Peyer's patch (tissue), 4 donors: ENCODE measurements around the gene ATP2C1. TPM values are rescaled to one million over a fixed set of nuclear protein-coding genes. Genes with fewer than 3 reads are reported as not detected.

ENCODE experiments used
- DNase-seq, 3 donors: peaks; one replicate each; pipeline ENCODE4 v3.0.0-alpha.2; 2017 to 2019
- H3K27ac ChIP-seq, 4 donors: fragments of 200-600 bp; sonication (generic); one replicate each; pipeline ENCODE4 v1.5.1; 2016 to 2019
- H3K27me3 ChIP-seq, 2 donors: fragments of 200-600 bp; sonication (generic); one replicate each; pipeline ENCODE4 v1.5.1; 2019
- H3K36me3 ChIP-seq, 3 donors: fragments of 200-600 bp; sonication (generic); one replicate each; pipeline ENCODE4 v1.5.1; 2016 to 2019
- H3K4me1 ChIP-seq, 4 donors: fragments of 200-600 bp; sonication (generic); one replicate each; pipeline ENCODE4 v1.5.1; 2016 to 2019
- H3K4me3 ChIP-seq, 4 donors: fragments of 200-600 bp; sonication (generic); 1 replicate in 3 of 4; 2 replicates in 1 of 4; pipeline ENCODE4 v1.5.1; 2016 to 2019; ENCODE audit warnings: mild to moderate bottlenecking in 1 of 4
- H3K9me3 ChIP-seq, 4 donors: fragments of 200-600 bp; sonication (generic); one replicate each; pipeline ENCODE4 v1.5.1; 2016 to 2019; ENCODE audit warnings: mild to moderate bottlenecking in 1 of 4
- CTCF ChIP-seq, 6 experiments: fragments of 450-650 bp in 4 of 6; fragments of 200-600 bp in 2 of 6; sonication (generic) in 1 of 6; IDR thresholded peaks; one replicate each; pipeline ENCODE4 v1.5.1; 2017 to 2019; ENCODE audit warnings: antibody characterized with exemption in 6 of 6, mild to moderate bottlenecking in 3 of 6, moderate library complexity in 1 of 6
- POLR2A ChIP-seq, 2 donors: fragments of 450-650 bp; IDR thresholded peaks; one replicate each; pipeline ENCODE4 v1.5.1; 2017; ENCODE audit warnings: antibody characterized with exemption in 2 of 2, mild to moderate bottlenecking in 2 of 2, moderate library complexity in 2 of 2
- total RNA-seq, 4 donors: library from RNA; depleted of rRNA; stranded (reverse); fragments of >200 nt; gene quantifications; one replicate each; pipeline ENCODE4 v1.1.0, GENCODE V29; 2016

Gene ATP2C1
- total RNA-seq, 4 donors from 2014 or later: 32.2 to 49.5 (median 40.8) TPM

- H3K9me3 ChIP-seq: no peaks in the 10 kb centered on the region
- no peaks in the 10 kb centered on the region for H3K27me3 ChIP-seq
- H3K36me3 ChIP-seq: peaks cover 0 to 18% (median 0%) of the 10 kb centered on the region in 3 donors
- no peaks in the 10 kb centered on the region for H3K4me1 ChIP-seq
- H3K27ac ChIP-seq: no peak overlapping the region
- no peak for DNase-seq
- H3K4me3 ChIP-seq: no peak overlapping the region
- TF ChIP-seq POLR2A (IDR thresholded peaks at IDR 0.05) (no peak), CTCF (IDR thresholded peaks at IDR 0.05) (no peak)
Observed at GRCh38 chr3:131007256-131007655, 113.4 kb downstream of the ATP2C1 start.

GRCh38 chr3:131007782-131008181 is 113.9 kb downstream of the ATP2C1 start:
- TF ChIP-seq POLR2A (IDR thresholded peaks at IDR 0.05): no peak
- TF ChIP-seq CTCF (IDR thresholded peaks at IDR 0.05): no peak
- H3K36me3 ChIP-seq: peaks cover 0 to 19% (median 0%) of the 10 kb centered on the region in 3 donors
- no peak for DNase-seq

GRCh38 chr3:131008326-131008725 is 114.4 kb downstream of the ATP2C1 start:
- DNase-seq: no peak
- H3K36me3 ChIP-seq: peaks cover 0 to 25% (median 0%) of the 10 kb centered on the region in 3 donors
- no peak overlapping the region for H3K4me3 ChIP-seq
- H3K9me3 ChIP-seq: no peaks in the 10 kb centered on the region
- TF ChIP-seq POLR2A (IDR thresholded peaks at IDR 0.05): no peak
- TF ChIP-seq CTCF (IDR thresholded peaks at IDR 0.05): no peak
- no peaks in the 10 kb centered on the region for H3K4me1 ChIP-seq
- no peak overlapping the region for H3K27ac ChIP-seq
- H3K27me3 ChIP-seq: no peaks in the 10 kb centered on the region

More at GRCh38 chr3:131007782-131008181, 113.9 kb downstream of the ATP2C1 start:
- Histone ChIP-seq H3K27ac (no peak overlapping the region), H3K9me3 (no peaks in the 10 kb centered on the region), H3K4me1 (no peaks in the 10 kb centered on the region), H3K4me3 (no peak overlapping the region), H3K27me3 (no peaks in the 10 kb centered on the region)

GRCh38 chr3:131009698-131010097 is 115.8 kb downstream of the ATP2C1 start:
- Histone ChIP-seq H3K36me3 (peaks cover 0 to 37% (median 0%) of the 10 kb centered on the region in 3 donors), H3K27ac (no peak overlapping the region), H3K27me3 (no peaks in the 10 kb centered on the region), H3K9me3 (no peaks in the 10 kb centered on the region), H3K4me1 (no peaks in the 10 kb centered on the region), H3K4me3 (no peak overlapping the region)
- no peak for DNase-seq
- no peak for TF ChIP-seq POLR2A (IDR thresholded peaks at IDR 0.05)
- TF ChIP-seq CTCF (IDR thresholded peaks at IDR 0.05): no peak

- peaks cover 0 to 46% (median 0%) of the 10 kb centered on the region in 3 donors for H3K36me3 ChIP-seq
Observed at GRCh38 chr3:131018970-131019369, 125.1 kb downstream of the ATP2C1 start.

More at GRCh38 chr3:131018970-131019369, 125.1 kb downstream of the ATP2C1 start:
- no peak overlapping the region for H3K27ac ChIP-seq
- H3K4me3 ChIP-seq: no peak overlapping the region
- no peak for DNase-seq
- no peaks in the 10 kb centered on the region for H3K9me3 ChIP-seq
- peaks cover 0 to 35% (median 2%) of the 10 kb centered on the region in 4 donors for H3K4me1 ChIP-seq
- no peaks in the 10 kb centered on the region for H3K27me3 ChIP-seq
- no peak for TF ChIP-seq POLR2A (IDR thresholded peaks at IDR 0.05)
- TF ChIP-seq CTCF (IDR thresholded peaks at IDR 0.05): no peak
